HepG2 (cell line): ENCODE data around the gene C1QTNF3.

Source experiments
- HDAC6 ChIP-seq: fragments of 200-600 bp; sonication (generic); IDR thresholded peaks from 2 replicates; pipeline ENCODE4 v1.7.0; 2017; ENCODE audit warnings: mild to moderate bottlenecking, antibody characterized with exemption, low read length, low read depth
- POLR2A ChIP-seq, 2 experiments: IDR thresholded peaks; 2 replicates each; pipeline ENCODE4 v1.6.1; 2011; ENCODE audit warnings: low read depth in 2 of 2, low read length in 2 of 2, mild to moderate bottlenecking in 1 of 2, moderate library complexity in 1 of 2; ENCODE audit not compliant: insufficient read depth in 1 of 2
- RAD21 ChIP-seq: fragments of 450-650 bp; formaldehyde crosslinking; IDR thresholded peaks from 2 replicates; pipeline ENCODE4 v1.5.0; 2020; ENCODE audit warnings: mild to moderate bottlenecking
- ZFX ChIP-seq: sonication (generic); formaldehyde crosslinking; IDR thresholded peaks from 2 replicates; pipeline ENCODE4 v1.4.0; 2020; ENCODE audit warnings: mild to moderate bottlenecking, low read depth, missing genetic modification reagents, moderate library complexity
- TF ChIP-seq, protein P1 (sequence below): sonication (generic); formaldehyde crosslinking; IDR thresholded peaks from 2 replicates; pipeline ENCODE4 v1.5.0; 2020; ENCODE audit warnings: mild to moderate bottlenecking, missing genetic modification reagents, moderate library complexity

DNA sequence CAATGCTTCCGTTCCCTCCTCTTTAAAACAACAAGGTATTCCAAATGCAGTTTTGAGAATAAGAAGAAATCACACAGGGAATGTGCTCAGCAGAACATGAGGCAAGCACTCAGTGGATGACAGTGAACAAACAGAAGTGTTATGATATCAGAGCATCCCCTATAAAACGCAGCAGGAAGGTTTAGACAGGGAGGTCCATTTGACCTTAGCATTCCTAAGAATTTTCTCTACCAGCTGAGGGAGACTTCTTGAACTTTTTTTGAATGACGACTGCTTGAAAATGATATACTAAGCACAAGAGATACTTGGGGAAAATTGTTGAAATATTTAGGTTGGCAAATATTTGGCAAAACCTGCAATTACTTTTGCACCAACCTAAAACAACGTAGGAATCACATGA lies 39.1 kb downstream of the C1QTNF3 start:
- TF ChIP-seq RAD21 (CRISPR knock-in tag) (no peak), POLR2A (IDR thresholded peaks at IDR 0.05; ENCODE audit: insufficient read depth in 1 of 2, low read depth in 2 of 2, low read length in 2 of 2) (no peak), ZFX (CRISPR knock-in tag) (no peak), HDAC6 (no peak)
- TF ChIP-seq, protein P1, sequence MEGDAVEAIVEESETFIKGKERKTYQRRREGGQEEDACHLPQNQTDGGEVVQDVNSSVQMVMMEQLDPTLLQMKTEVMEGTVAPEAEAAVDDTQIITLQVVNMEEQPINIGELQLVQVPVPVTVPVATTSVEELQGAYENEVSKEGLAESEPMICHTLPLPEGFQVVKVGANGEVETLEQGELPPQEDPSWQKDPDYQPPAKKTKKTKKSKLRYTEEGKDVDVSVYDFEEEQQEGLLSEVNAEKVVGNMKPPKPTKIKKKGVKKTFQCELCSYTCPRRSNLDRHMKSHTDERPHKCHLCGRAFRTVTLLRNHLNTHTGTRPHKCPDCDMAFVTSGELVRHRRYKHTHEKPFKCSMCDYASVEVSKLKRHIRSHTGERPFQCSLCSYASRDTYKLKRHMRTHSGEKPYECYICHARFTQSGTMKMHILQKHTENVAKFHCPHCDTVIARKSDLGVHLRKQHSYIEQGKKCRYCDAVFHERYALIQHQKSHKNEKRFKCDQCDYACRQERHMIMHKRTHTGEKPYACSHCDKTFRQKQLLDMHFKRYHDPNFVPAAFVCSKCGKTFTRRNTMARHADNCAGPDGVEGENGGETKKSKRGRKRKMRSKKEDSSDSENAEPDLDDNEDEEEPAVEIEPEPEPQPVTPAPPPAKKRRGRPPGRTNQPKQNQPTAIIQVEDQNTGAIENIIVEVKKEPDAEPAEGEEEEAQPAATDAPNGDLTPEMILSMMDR (CRISPR knock-in tag): no peak
